Smooth muscle cell (in vitro differentiated cells): ENCODE results near the gene POLL. TPM values are rescaled to one million over a fixed set of nuclear protein-coding genes. Genes with fewer than 3 reads are reported as not detected.
"Not testable (repeated sequence)": the region's sequence is repeated elsewhere in the genome, so short reads cannot be mapped to it uniquely, and the experiment has no call there.

ENCODE experiments used
- DNase-seq: peaks from one replicate; lab custom pipeline; 2025; ENCODE audit not compliant: unreplicated experiment; lab: John Stamatoyannopoulos, UW
- H2AFZ ChIP-seq: fragments of 200-600 bp; sonication (generic); 2 replicates; pipeline ENCODE4 v1.6.0; 2016; ENCODE audit warnings: antibody characterized with exemption, low read depth, mild to moderate bottlenecking
- H3F3A ChIP-seq: fragments of 200-600 bp; sonication (generic); 2 replicates; pipeline ENCODE4 v1.6.0; 2017; ENCODE audit warnings: antibody characterized with exemption, low read depth
- H3K27ac ChIP-seq: fragments of 200-600 bp; sonication (generic); 2 replicates; pipeline ENCODE4 v1.5.1; 2016; ENCODE audit warnings: low read depth, mild to moderate bottlenecking
- H3K27me3 ChIP-seq: fragments of 200-600 bp; sonication (generic); 2 replicates; pipeline ENCODE4 v1.6.1; 2016; ENCODE audit warnings: low read depth, mild to moderate bottlenecking
- H3K36me3 ChIP-seq: fragments of 200-600 bp; sonication (generic); 2 replicates; pipeline ENCODE4 v1.5.1; 2016; ENCODE audit warnings: low read depth
- H3K4me1 ChIP-seq: fragments of 200-600 bp; sonication (generic); 2 replicates; pipeline ENCODE4 v1.5.1; 2016; ENCODE audit warnings: low read depth
- H3K4me2 ChIP-seq: fragments of 200-600 bp; sonication (generic); 2 replicates; pipeline ENCODE4 v1.6.0; 2016; ENCODE audit warnings: mild to moderate bottlenecking
- H3K4me3 ChIP-seq: fragments of 200-600 bp; sonication (generic); 2 replicates; pipeline ENCODE4 v1.5.1; 2016; ENCODE audit warnings: mild to moderate bottlenecking
- H3K79me2 ChIP-seq: fragments of 200-600 bp; sonication (generic); 2 replicates; pipeline ENCODE4 v1.6.0; 2016; ENCODE audit warnings: low read depth, mild to moderate bottlenecking
- H3K9ac ChIP-seq: fragments of 200-600 bp; sonication (generic); 2 replicates; pipeline ENCODE4 v1.6.0; 2016; ENCODE audit warnings: low read depth
- H3K9me3 ChIP-seq: fragments of 200-600 bp; sonication (generic); replicated peaks from 2 replicates; pipeline ENCODE4 v1.5.1; 2016; ENCODE audit warnings: low read depth
- H4K20me1 ChIP-seq: fragments of 200-600 bp; sonication (generic); 2 replicates; pipeline ENCODE4 v1.6.0; 2016; ENCODE audit warnings: low read depth
- WGBS: methylation state at CpG from one replicate; pipeline ENCODE4 v1.1.7; 2016; ENCODE audit warnings: low lambda C conversion rate; 5-methylcytosine and 5-hydroxymethylcytosine counted together
- polyA plus RNA-seq: library from polyadenylated mRNA; unstranded; fragments of >200 nt; fragmentation: Nextera tagmentation; extraction: Ambion mirVana; gene quantifications from 2 replicates; pipeline ENCODE4 v1.2.1, GENCODE V29; 2016
- total RNA-seq: library from RNA; depleted of rRNA; stranded (reverse); fragments of >200 nt; gene quantifications from 2 replicates; pipeline ENCODE4 v1.2.3, GENCODE V29; 2014
- TF ChIP-seq, protein P1 (sequence below): fragments of 200-600 bp; sonication (generic); IDR thresholded peaks from 2 replicates; pipeline ENCODE4 v1.5.1; 2017; ENCODE audit warnings: borderline replicate concordance, mild to moderate bottlenecking, antibody characterized with exemption; ENCODE audit not compliant: insufficient read depth, poor library complexity, severe bottlenecking

Gene POLL
- total RNA-seq (9.9 and 14.6 TPM in 2 replicates), polyA plus RNA-seq (15.1 and 18.1 TPM in 2 replicates)

DNA sequence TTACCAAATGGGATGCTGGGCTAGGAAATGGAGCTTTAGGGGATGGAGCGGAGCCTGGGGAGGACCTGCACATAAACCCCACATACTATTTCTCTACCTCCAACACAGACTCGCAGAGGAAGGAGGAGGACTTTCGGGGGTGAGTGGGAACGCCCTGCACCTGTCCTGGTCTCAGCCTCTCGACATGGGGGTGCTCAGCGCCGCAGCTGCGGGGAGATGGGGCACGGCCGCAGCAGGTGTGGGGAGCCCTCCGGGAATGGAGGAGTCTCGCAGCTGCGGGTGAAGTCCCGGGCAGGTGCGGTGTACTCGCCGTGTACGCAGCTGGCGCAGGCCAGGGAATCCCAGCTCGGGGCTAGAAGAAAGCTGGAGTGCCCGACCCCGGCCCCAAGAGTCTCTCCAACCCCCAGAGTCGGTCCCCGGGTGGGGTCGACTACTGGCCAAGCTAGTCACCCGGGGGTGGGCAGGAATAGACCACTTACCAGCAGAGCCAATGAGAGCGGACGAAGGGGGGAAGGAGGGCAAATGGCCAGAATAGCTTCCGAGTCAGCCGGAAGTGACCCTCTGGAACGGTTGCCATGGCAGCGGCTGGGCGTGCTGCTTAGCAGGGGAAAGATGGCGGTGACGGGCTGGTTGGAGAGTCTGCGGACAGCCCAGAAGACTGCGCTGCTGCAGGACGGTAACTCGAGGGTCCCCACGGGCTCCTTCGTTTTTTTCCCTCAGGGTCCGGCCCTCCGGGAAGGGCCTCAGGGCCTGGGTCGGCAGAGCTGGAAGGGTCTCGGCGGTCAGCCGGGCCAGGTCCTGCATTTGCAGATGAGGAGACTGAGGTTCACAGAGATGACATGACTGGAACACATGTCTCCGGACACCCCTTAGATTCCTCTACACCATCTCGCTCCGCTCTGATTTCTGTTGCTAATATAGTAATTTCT is at the start of gene POLL, which contains the start of gene DPCD:
Gene POLL, minus strand, starts transcription at position 533 of the 929 bp plus-strand sequence. CDS start 897 bp downstream, outside the sequence.
Gene DPCD, plus strand, starts transcription at position 597 of the 929 bp plus-strand sequence. Its CDS starts 16 bp downstream, at position 613.
- Histone ChIP-seq H3K9ac (peak within 1 kb of the TSS; percentile 75), H2AFZ (peak within 1 kb of the TSS; percentile 92), H3F3A (no peaks in the 10 kb centered on the region), H4K20me1 (no peaks in the 10 kb centered on the region), H3K4me3 (peak within 1 kb of the TSS; percentile 91), H3K79me2 (peaks cover 4% of the 10 kb centered on the region), H3K27me3 (no peaks in the 10 kb centered on the region), H3K36me3 (no peaks in the 10 kb centered on the region), H3K4me1 (peaks cover 12% of the 10 kb centered on the region), H3K4me2 (peak within 1 kb of the TSS; percentile 97), H3K9me3 (no peaks in the 10 kb centered on the region), H3K27ac (peak within 1 kb of the TSS; percentile 62)
- WGBS = 1% methylated on average over 50 of the region's 50 CpGs
- DNase-seq = peak; percentile 76
- TF ChIP-seq, protein P1, sequence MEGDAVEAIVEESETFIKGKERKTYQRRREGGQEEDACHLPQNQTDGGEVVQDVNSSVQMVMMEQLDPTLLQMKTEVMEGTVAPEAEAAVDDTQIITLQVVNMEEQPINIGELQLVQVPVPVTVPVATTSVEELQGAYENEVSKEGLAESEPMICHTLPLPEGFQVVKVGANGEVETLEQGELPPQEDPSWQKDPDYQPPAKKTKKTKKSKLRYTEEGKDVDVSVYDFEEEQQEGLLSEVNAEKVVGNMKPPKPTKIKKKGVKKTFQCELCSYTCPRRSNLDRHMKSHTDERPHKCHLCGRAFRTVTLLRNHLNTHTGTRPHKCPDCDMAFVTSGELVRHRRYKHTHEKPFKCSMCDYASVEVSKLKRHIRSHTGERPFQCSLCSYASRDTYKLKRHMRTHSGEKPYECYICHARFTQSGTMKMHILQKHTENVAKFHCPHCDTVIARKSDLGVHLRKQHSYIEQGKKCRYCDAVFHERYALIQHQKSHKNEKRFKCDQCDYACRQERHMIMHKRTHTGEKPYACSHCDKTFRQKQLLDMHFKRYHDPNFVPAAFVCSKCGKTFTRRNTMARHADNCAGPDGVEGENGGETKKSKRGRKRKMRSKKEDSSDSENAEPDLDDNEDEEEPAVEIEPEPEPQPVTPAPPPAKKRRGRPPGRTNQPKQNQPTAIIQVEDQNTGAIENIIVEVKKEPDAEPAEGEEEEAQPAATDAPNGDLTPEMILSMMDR = no peak

DNA sequence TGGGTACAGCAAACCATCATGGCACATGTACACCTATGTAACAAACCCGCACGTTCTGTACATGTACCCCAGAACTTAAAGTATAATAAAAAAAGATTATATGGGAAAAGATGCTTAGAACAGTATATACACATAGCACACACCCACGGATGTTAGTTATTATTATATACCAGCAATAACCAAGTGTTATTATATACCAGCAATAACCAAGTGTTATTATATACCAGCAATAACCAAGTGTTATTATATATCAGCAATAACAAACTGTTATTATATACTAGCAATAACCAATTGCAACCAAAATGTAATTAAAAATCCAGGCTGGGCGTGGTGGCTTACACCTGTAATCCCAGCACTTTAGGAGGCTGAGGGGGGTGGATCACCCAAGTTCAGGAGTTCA is 45.5 kb upstream of the POLL start:
- H3K4me1 ChIP-seq = peaks cover 10% of the 10 kb centered on the region
- H3K9ac ChIP-seq, H3K79me2 ChIP-seq, DNase-seq, H3K9me3 ChIP-seq, H3K27me3 ChIP-seq, H3K4me2 ChIP-seq, H2AFZ ChIP-seq, H3F3A ChIP-seq, H3K27ac ChIP-seq, H3K4me3 ChIP-seq, H3K36me3 ChIP-seq: not testable (repeated sequence)
- H4K20me1 ChIP-seq = peaks cover 61% of the 10 kb centered on the region
- WGBS = over 99% methylated on average over 4 of the region's 4 CpGs

DNA sequence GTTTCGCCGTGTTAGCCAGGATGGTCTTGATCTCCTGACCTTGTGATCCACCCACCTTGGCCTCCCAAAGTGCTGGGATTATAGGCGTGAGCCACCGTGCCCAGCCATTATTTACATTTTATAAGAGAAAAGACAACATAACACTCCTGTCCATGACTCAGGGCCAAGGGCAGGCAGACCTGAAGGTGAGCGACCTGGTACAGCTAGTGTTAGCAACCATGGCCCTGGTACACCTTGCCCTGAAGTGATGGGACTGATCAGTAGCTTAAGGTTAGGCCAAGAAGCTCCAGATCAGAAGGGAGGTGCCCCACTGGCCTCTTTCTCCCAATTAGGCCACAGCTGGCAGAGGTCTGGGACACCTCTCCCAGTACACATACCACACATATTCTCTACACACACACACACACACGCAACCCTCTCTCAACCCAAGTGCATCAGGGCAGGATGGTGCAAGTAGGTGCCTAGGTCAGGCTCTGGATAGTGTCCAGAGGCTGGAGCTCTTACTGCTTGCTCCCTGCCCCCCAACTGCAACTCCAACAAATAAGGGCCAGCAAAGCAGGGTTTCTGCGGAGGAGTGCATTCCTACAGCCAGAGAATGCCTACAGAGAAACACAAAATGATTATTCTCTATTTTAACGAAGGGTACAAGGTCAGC is 43.9 kb upstream of the POLL start:
- no peak overlapping the region for H3K4me3 ChIP-seq
- whole genome bisulfite sequencing = 93% methylated on average over 8 of the region's 8 CpGs
- H4K20me1 ChIP-seq = peaks cover 75% of the 10 kb centered on the region
- H3K4me2 ChIP-seq = no peak overlapping the region
- no peaks in the 10 kb centered on the region for H3K79me2 ChIP-seq
- no peaks in the 10 kb centered on the region for H3K36me3 ChIP-seq
- H3K27ac ChIP-seq = no peak overlapping the region
- H3K9me3 ChIP-seq = no peaks in the 10 kb centered on the region
- peaks cover 10% of the 10 kb centered on the region for H3K4me1 ChIP-seq
- no peak overlapping the region for H3K9ac ChIP-seq
- TF ChIP-seq, protein P1 = no peak
- no peak overlapping the region for H2AFZ ChIP-seq
- no peak for DNase-seq
- H3K27me3 ChIP-seq = no peaks in the 10 kb centered on the region
- H3F3A ChIP-seq = no peaks in the 10 kb centered on the region

DNA sequence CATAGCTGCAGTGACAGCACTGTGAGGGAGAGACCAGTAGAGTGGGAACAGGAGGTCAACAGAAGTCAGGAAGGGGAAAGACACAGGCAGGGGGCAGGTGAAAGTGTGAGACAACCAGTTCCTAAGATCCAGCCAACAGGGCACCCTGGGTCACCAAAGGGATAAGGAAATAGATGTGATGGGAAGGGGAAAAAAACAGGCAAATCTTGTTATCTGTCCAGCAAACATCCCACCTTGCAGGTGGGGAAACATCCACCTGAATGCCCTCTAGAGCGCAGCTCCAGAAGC is 42.5 kb upstream of the POLL start:
- Histone ChIP-seq H3F3A (no peaks in the 10 kb centered on the region), H4K20me1 (peaks cover 75% of the 10 kb centered on the region), H3K9me3 (no peaks in the 10 kb centered on the region), H3K27me3 (no peaks in the 10 kb centered on the region), H3K27ac (no peak overlapping the region), H3K79me2 (no peaks in the 10 kb centered on the region), H3K4me2 (no peak overlapping the region), H3K9ac (no peak overlapping the region), H3K36me3 (no peaks in the 10 kb centered on the region), H3K4me1 (peaks cover 10% of the 10 kb centered on the region), H3K4me3 (no peak overlapping the region), H2AFZ (no peak overlapping the region)
- no peak for DNase-seq
- 100% methylated on average over 1 of the region's 1 CpG for WGBS
- TF ChIP-seq, protein P1 = no peak
